Stimulated activated naive CD4-positive, alpha-beta T cell treated with Interleukin-2 at 50 U/mL for 16 hours (primary cell): Measurements from ENCODE around the gene CLEC16A.
A peak's percentile ranks its signal among the peaks of the same experiment; 100 is the strongest.

Experiments used
- DNase-seq: peaks from one replicate; lab custom pipeline; 2025; lab: John Stamatoyannopoulos, UW

Gene CLEC16A

DNA sequence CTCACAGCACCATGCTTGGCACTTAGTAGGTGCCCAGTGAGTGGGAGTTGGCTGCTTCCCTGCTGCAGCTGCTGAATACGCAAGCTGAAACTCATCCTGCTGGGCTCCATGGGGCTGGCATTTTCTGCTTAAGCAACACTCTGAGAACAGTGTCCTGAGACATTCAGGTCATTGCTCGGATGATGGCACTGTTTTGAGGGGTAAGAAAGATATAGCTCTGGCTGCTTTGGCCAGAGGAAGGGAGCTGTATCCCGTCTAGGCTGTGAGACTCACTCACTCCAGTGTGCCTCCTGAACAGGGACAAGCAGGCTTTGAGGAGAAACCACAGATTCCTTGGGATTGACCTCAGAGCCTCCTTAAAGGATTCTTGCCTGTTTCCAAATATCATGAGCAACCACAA, 120.5 kb downstream of the CLEC16A start:
- DNase-seq, result no peak

DNA sequence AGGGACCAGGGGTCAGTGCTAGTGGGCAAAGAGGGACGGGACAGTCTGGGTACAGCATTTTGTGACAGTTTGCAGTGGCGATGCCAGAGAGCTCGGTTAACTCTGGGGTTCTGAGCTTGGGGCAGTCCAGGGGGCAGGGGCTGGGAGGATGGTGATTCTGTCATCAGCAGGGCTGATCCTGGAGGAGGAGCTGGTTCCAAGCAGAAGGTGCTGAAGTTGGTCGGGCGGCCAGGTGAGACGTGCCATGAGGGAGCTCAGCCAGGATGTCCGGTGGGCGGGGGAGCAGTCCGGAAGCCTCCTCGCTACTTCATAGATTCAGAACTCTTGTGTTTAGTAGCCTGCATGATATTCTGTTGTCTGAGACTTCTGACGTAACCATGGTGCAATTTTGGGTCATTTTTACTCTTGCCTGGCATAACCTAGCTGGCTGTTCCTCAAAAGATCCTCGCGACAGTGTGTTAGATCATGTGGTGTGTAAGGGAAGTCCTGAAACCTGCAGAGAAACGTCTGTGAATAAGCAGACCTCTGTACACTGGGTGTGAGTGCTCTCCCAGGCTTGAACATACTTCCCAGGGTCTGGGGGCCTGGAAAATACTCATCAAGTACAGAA, 122.0 kb downstream of the CLEC16A start:
- DNase-seq, result no peak

DNA sequence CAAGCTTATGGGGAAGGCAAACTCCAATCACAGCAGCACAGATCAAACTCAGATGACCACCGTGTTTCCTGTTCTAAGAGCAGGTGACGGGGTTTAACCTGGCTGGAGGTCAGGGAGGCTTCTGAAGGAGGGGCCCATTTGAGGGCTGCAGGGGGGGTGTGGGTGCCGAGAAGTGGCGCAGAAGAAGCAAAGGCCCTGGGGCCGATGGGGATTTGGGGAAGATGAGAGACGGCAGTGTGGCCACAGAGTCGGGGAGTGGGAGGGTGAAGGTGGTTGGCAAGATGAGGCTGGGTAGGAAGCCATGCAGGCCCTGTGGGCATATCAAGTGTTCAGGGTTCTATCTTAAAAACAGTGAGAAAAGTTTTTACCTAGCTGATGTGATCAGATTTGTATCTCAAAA, 122.9 kb downstream of the CLEC16A start:
- no peak for DNase-seq

DNA sequence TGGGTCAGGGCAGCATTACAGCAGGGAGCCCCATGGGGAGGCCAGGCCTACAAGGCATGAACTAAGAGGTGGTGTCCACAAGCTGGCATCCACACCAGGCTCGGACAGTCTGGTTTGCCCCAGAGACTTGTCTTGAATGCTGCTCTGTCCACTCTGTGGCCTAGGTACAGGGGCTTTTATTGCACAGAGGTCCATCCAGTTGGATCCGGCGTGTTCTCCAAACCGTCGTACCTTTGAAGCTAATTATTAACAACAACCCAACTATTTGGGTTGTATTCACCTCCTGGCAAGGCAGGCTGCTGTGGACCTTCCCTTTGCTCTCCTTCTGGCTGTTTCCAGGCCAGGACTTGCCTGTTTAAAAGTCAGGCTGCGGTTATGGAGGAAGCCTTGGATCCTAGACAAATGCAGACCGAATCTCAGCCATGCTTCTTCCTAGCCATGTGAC, 123.4 kb downstream of the CLEC16A start:
- DNase-seq, result no peak

DNA sequence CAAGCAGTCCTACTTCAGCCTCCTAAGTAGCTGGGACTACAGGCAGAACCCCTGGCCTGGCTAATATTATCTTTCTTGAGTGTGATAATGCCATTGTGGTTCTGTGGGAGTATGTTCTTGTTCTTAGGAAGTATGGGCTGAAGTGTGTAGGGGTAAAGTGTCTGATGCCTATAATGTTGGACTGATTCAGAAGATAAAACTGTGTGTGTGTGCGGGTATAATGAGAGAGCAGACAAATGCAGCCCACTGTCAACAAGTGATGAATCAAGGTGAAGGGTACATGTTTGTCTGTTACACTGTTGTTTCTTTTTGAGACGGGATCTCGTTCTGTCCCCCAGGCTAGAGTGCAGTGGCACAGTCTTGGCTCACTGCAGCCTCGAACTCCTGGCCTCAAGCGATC, 127.5 kb downstream of the CLEC16A start:
- no peak for DNase-seq

DNA sequence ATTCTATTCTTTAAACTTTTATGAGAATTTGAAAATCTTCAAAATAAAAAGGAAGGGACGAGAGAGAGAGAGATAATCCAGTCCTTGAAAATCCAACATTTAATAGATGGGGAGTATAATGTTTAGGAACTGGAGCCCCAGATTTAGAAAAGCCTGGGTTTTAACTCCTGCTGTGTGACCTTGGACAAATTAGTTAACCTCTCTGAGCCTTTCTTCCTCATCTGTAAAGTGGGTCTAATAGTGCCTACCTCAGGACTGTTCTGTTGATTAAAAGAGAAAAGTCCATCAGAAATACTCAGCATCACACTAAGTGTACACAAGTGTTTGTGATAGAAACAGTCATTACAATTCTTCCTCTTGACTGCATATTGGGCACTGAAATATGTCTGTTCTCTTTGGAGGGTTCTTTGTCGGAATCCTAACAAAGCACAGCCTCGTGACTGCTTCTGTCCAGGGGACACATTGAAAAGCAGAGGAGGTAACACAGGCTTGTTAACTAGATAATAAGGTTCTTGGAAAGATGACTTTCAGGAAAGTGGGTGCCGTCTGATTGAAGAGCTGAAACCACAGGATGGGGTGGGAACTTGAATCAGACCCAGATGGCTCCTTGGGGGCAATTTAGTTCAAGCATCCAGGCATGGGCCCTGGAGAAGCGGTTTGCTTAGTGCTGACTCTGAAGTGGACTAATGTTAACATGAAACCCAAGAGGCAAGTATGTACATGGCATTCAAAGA, 128.2 kb downstream of the CLEC16A start:
- DNase-seq, result no peak

DNA sequence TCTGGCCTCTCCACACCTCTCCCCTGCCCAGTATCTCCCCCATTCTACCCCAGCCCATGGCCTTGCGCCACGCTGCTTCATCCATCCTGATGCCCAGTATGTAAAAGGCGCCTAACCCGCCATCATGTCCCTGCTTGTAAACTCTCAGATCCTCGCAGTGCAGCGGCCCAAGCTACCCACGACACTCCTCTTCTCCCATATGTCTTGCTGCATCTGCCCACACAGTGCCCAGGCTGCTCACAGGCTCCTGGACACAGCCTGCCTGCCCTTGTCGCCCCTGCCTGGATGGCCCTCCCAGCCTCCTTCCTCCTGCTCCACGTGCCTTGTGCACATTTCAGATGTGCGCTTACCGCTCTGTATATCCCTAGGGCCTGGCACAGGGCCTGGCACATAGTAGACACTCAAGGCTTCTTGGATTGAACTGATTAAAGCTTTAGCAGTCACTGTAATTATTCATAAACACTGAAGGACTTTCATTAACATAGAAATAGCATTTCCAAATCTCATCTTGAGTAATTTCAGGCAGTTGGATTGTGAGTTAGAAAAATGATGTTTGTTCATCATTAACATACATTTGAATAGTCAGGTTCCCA, 129.1 kb downstream of the CLEC16A start:
- no peak for DNase-seq

DNA sequence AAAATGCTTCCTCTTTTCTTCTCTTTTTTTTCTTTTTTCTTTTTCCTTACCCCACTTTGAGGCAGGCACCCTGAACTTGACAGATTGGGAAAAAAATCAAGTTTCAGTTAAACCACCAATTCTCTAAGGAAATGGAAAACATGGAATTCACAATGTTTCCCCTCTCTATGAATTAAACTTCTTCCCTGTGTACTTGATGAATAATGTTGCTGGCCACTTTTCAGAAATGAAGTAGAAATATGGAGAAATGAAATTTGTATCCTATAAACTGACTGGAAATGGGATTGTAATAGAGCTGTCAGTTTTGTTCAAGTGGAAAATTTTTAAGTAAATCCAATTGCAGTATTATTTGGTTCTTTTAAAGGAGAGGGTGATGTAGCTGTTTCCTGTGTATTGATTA, 129.8 kb downstream of the CLEC16A start:
- no peak for DNase-seq

DNA sequence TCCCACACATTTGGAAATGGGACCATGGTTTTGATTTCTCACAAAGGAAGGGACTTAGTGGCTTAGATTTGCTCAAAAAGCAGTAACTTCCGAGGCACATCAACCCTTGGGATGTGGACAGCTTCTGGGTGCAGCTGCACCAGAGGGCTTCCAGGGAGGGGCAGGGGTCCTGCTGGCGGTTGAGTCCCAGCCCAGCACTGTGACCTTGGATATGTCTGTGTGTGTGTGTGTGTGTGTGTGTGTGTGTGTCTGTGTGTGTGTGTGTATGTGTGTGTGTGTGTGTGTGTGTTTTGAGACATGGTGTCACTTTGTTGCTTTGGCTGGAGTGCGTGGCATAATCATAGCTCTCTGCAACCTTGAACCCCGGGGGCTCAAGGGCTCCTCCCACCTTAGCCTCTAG, 130.8 kb downstream of the CLEC16A start:
- no peak for DNase-seq

DNA sequence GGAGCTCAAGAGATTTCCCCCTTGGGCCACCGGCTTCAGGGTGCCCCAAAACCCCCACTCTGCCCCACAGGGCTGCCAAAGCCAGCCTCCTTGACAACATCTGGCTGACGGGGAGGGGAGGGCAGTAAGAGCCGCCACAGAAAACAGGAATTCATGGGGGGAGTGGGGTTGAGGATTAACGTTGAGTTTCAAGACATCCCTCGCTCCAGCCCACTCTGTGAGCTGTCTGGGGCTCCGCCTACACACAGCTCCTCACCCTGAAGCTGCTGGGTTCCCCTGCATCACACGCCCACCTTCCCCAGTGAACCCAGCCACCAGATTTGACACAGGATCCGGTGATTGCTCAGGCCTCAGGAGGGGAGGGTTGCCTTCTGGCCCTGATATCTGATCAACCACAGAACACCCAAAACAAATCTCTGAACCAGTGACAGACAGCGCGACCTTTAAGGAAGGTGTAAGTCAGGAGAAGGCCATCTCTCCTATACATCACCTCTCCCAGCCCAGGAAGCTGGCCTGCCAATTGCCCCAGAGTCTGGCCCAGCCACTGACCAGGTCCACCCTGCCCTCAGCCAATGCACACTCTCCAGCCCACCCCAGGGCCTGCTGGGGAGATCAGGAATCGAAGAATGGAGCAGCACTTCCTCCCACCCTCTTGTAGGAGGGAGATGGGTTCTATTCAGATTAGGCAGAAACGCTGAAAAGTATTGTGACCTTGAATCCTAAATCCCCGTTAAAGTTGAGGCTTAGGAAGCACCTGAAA, 132.1 kb downstream of the CLEC16A start:
- peak; percentile 65 for DNase-seq

DNA sequence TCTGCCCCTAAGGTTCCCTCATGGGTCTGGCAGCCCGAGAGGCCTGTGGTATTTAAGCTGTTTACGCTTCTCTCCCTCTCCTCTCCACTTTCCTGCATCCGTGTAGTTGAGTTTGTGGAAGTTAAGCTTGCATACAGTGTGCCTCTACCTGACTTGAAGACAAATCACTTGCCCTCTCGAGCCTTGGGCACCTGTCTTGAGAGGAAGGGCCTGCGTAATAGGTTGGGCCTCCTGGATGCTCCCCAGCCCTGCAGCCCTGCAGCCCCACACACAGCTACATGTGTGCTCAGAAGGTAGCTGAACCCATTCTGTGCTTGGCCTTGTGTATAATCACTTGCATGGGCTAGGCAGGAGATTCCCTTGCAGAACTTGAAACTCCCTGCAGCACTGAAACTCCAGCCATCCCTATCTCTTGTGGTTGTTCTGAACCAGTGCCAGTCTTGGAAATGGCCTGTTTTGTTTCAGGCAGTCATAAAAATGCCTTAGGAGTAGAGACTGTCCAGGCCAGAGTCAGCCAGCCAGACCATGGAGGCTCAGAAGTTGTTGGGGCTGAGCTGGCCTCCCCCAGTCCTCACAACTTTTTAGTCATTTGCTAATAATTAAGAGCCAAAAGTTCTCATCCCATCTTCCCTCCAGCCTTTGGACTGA, 134.6 kb downstream of the CLEC16A start:
- no peak for DNase-seq

DNA sequence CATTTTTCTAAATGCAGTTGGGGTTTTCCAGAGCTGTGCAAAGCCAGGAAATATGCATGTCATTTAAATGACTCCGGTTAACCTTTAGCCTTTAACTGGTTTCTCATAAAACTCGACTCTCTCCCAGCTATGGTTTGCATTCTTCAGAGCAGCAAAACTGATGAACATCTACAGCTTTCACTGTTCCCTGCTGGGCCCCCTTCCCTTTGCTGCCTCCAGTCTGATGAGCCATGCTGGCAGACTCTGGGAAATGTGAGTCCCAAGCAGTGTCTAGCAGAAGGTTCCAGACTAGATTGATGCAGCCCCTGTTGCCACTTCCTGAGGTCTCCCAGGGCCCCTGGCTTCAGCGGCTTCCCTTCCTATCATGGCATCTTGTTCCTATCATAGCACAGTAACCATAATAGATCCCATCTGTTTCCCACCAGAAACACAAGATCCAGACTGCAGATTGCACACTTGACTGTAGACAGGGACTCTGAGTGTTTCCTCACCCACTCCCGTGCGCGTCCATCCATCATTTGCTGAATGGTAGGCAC, 135.4 kb downstream of the CLEC16A start:
- DNase-seq, result no peak

DNA sequence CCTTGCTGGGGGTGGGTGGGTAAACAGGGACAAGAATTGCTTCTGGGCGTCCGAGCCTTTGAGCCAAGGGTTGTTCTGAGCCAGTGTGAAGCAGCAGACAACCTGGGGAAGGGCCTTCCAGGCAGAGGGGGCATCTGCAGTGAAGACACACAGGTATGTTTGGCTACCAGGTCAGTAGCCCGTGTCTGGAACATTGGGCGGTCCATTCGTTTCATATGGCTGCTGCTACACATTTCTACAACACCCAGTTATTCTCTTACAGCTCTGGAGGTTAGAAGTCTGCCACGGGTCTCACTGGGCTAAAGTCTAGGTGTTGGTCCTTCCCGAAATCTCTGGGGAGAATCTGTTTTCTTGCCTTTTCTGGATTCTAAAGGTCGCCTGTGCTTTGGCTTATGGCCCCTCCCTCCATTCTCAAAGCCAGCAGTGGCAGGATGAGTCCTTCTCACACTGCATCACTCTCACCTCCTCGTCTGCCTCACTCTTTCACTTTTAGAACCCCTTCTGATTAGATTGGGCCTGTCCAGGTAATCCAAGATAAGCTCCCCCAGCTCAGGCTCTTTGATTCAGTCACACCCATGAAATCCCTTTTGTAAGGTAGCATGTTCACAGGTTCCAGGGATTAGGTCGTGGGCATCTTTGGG, 136.1 kb downstream of the CLEC16A start:
- no peak for DNase-seq

DNA sequence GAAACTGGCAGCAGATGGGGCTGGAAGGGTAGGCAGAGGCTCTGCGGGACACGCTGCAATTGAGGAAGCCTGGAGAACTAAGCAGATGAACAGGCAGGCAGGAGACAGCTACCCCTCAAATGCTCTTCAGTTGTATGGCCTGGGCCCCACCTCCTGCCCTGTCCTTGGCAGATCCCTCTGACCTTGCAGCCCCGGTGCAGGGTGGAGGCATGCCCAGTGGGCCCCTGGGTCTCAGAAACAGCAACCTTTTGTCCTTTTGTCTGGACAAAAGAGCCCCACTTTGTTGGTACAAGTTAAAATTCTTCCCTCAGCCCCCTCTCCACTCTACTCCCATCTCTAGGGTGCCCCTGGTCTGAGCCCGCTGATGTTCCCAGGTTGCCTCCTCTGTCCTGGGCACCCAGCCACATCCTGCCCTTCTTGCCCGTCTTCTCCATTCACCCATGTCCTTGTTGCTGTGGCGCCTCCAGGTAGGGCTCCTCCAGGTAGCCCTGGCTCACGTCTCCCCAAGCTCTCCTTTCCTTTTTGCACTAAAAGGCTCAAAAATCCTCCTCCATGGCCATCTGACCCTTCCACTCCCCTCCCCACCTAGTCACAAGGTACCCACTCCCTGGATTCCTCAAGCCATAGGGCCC, 136.8 kb downstream of the CLEC16A start:
- DNase-seq, result no peak

DNA sequence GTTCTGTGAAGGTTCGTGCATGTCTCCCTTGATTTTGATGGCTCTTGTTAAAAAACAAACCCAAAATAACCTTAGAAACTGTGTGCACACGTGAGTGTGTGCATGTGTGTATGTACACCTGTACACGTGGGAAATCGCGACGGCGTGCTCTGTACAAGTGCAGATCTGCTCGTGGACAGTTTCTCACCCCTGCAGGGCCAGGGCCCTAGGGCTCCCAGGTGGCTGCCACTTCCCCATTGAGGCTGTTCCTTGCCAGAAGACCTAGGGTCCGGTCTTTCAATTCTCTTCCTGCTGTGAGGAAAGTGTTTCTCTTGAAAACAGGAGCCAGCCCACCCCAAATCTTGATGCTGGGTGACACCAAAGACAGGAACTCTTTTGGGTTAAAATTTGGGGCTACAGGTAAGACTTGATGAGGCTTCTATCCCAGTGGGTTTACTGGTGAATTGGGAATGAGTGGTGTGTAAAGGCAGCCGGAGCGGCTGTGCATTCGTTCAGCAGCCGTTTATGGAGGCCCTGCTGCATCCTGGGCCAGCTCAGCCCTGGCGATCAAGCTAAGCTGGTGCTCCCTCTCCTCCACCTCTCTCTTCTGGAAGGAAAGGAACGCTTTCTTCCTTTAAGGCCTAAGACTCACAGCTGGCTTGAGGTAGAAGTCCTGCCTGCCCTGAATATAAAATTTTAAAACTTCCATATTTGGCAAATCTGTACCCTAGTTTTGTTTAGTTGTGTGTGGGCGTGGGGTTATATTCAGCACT, 137.9 kb downstream of the CLEC16A start:
- DNase-seq, result no peak

DNA sequence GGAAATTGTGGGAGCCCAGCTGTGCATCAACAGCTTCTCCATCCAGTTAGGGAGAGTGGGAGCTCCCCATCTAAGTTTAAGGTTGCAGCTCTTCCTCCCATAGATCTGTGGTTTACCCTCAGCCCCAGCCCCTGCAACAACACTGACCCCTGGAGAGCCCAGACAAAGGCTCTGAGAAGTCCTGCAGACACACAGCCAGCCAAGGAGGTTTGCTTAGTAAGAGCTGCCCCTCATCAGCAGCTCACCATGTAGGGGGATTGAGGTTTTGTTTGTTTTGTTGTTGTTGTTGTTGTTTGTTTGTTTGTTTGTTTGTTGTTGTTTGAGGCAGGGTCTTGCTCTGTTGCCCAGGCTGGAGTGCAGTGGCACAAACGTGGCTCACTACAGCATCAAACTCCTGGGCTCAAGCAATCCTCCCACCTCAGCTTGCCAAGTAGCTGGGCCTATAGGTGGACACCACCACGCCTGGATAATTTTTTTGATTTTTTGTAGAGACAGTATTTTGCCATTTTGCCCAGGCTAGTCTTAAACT, 138.6 kb downstream of the CLEC16A start:
- DNase-seq, result no peak

DNA sequence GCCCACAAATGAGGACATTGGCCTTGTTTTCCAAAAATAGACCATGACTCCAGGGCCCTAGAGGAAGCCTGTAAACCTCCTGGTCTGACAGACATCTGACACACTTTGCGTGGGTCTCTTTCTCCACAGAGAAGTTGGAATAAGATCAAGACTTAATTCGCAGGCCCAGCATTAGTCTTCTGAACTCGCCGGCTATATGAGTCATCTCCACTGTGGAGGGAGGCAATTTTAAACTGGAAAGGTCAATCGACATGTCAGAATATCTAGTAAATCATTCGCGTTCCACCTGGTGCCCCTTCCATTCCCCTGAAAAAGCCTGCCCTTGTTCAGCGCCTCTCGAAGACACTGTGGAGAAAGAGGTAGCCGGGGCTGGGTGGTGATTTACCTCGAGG, 140.1 kb downstream of the CLEC16A start:
- no peak for DNase-seq

DNA sequence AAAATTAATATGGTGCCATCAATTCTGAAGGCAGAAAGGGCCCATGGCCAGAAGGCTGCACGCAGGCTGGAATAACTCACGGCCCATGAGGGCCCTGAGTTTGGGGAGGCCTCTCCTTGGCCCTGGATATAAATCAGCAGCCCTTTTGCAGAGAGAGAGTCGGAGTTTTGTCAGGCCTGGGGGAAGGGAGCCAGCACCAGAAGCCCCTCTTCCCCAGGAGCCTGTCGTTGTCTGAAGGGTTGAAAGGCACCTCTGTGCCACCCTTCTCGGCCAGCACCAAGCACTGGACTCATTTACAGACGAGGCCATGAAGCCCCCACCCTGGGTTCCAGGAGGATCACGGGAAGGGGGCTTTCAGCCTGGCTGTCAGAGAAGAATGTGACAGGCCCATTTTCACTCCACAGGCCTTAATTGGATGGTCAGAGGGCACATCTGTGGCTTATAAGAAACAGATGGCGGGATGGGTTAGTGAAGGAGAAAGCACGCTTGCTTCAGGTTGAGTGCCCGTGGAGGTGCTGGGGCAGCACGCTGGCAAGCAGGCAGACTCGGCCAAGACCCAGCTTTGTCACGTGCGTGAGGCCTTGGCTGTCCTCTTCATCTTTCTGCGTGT, 140.6 kb downstream of the CLEC16A start:
- no peak for DNase-seq

DNA sequence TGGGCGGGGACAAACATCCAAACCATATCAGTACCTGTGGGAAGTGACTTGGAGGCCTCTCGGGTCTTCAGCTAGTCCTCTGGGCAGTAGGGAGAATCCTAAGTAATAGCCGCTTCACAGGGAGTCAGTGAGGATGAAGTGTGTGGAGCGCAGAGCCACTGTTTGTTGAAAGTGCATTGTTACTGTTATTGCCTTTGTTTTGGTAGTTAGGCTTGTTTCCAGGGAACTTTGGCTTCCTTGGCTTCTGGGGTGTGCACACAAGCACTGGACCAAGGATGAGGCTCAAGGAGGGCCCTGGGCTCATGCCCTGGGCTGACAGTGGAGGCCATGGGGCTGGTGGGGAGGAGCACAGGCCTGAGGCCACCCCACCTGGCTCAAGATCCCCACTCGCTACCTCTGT, 141.6 kb downstream of the CLEC16A start:
- DNase-seq, result no peak

DNA sequence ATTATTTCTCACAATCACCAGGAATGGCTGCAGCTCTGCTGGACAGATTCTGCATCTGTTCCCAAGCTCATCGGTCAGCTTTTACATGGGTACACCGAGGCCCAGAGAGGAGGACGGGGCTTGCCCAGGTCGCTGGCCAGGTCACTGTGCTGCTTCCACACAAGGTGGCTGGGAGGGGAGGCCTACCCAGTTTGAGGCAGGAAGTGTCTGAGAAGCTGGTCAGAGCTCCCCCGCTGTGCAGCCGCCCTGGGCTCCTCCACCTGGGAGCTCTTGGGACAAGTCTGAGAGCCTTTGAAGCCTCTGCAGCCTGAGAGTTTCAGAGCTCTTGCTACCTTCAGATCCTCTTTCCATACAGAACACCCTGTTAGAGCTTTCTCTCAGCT, 143.3 kb downstream of the CLEC16A start:
- no peak for DNase-seq
